GM21447 (cell line): ENCODE data around the gene PCDHGA12.

Experiments
- ATAC-seq: cut with Tn5 transposase; IDR thresholded peaks from one replicate; pipeline ENCODE4 v1.9.1; 2021; ENCODE audit not compliant: unreplicated experiment

Gene PCDHGA12

GRCh38 chr5:141439411-141440141 lies 9.3 kb downstream of the PCDHGA12 start:
- no peak for ATAC-seq

GRCh38 chr5:141440341-141440740 lies 10.0 kb downstream of the PCDHGA12 start:
- ATAC-seq, result no peak

GRCh38 chr5:141441571-141442170 lies 11.4 kb downstream of the PCDHGA12 start:
- no peak for ATAC-seq

- no peak for ATAC-seq
These were observed 35.0 kb downstream of the PCDHGA12 start for GRCh38 chr5:141465351-141465750.

GRCh38 chr5:141475625-141476131 lies 45.4 kb downstream of the PCDHGA12 start, which contains the start of gene PCDHGC3:
Gene PCDHGC3 (plus strand): TSS chr5:141475966. CDS start chr5:141476117, 151 bp downstream.
- peak; percentile 98 for ATAC-seq

- peak; percentile 25 for ATAC-seq
These were observed 46.0 kb downstream of the PCDHGA12 start for GRCh38 chr5:141476132-141476911.

- no peak for ATAC-seq
These were observed 46.8 kb downstream of the PCDHGA12 start for GRCh38 chr5:141477044-141477575.

GRCh38 chr5:141477815-141478214 lies 47.5 kb downstream of the PCDHGA12 start:
- ATAC-seq, result no peak

GRCh38 chr5:141478321-141478945 lies 48.1 kb downstream of the PCDHGA12 start:
- ATAC-seq, result no peak

GRCh38 chr5:141479776-141480175 lies 49.5 kb downstream of the PCDHGA12 start:
- no peak for ATAC-seq
